CD8-positive, alpha-beta memory T cell (primary cell): ENCODE measurements around the gene HACD4. TPM values are rescaled to one million over a fixed set of nuclear protein-coding genes. Genes with fewer than 3 reads are reported as not detected.
A peak's percentile ranks its signal among the peaks of the same experiment; 100 is the strongest.

ENCODE experiments used
- CTCF ChIA-PET: fragments of 350-600 bp; sonication (Branson Sonifier 250); formaldehyde crosslinking; loops from one replicate; lab custom pipeline; 2021; ENCODE audit warnings: antibody characterized with exemption; lab: Charles Lee
- POLR2A ChIA-PET: fragments of 350-600 bp; sonication (Branson Sonifier 250); formaldehyde crosslinking; loops from one replicate; lab custom pipeline; 2021; ENCODE audit warnings: antibody characterized with exemption; lab: Charles Lee
- DNase-seq, 5 donors: peaks; one replicate each; pipeline versions ENCODE4 v3.0.0 to v3.0.0-alpha.2; 2020 to 2022; ENCODE audit warnings: mixed read lengths in 1 of 5
- H3K27ac ChIP-seq: one replicate; pipeline ENCODE4 v1.7.0; 2013; ENCODE audit warnings: low read depth, mild to moderate bottlenecking, low read length, moderate library complexity
- H3K27me3 ChIP-seq: 2 replicates; pipeline ENCODE4 v1.7.0; 2013; ENCODE audit warnings: low read length, mild to moderate bottlenecking; ENCODE audit not compliant: insufficient read depth, poor library complexity, severe bottlenecking
- H3K36me3 ChIP-seq: 2 replicates; pipeline ENCODE4 v1.7.0; 2013; ENCODE audit warnings: mild to moderate bottlenecking, low read length, moderate library complexity; ENCODE audit not compliant: insufficient read depth
- H3K4me1 ChIP-seq: 2 replicates; pipeline ENCODE4 v1.7.0; 2013; ENCODE audit warnings: mild to moderate bottlenecking, low read length, moderate library complexity; ENCODE audit not compliant: insufficient read depth
- H3K4me3 ChIP-seq: 2 replicates; pipeline ENCODE4 v1.7.0; 2013; ENCODE audit warnings: mild to moderate bottlenecking, low read length
- H3K9me3 ChIP-seq: 2 replicates; pipeline ENCODE4 v1.7.0; 2013; ENCODE audit warnings: mild to moderate bottlenecking, low read length
- H3K27ac Mint-ChIP-seq, 8 donors: one replicate each; pipeline ENCODE4 v1.8.0; 2020 to 2021; ENCODE audit warnings: mixed read lengths in 8 of 8, mild to moderate bottlenecking in 6 of 8, inconsistent platforms in 3 of 8, moderate library complexity in 3 of 8
- H3K27me3 Mint-ChIP-seq, 2 donors: one replicate each; pipeline ENCODE4 v1.8.0; 2020 to 2021; ENCODE audit warnings: mixed read lengths in 2 of 2, mild to moderate bottlenecking in 1 of 2, moderate library complexity in 1 of 2
- H3K36me3 Mint-ChIP-seq, 3 donors: one replicate each; pipeline ENCODE4 v1.8.0; 2020 to 2021; ENCODE audit warnings: mixed read lengths in 3 of 3, inconsistent platforms in 1 of 3, mild to moderate bottlenecking in 1 of 3
- H3K4me1 Mint-ChIP-seq, 3 donors: one replicate each; pipeline ENCODE4 v1.8.0; 2020 to 2021; ENCODE audit warnings: mixed read lengths in 3 of 3, inconsistent platforms in 1 of 3, mild to moderate bottlenecking in 1 of 3
- H3K4me3 Mint-ChIP-seq, 7 donors: one replicate each; pipeline ENCODE4 v1.8.0; 2020 to 2021; ENCODE audit warnings: mixed read lengths in 7 of 7, mild to moderate bottlenecking in 6 of 7, moderate library complexity in 4 of 7, inconsistent platforms in 2 of 7
- H3K9me3 Mint-ChIP-seq, 5 donors: one replicate each; pipeline ENCODE4 v1.8.0; 2020 to 2022; ENCODE audit warnings: mixed read lengths in 5 of 5, mild to moderate bottlenecking in 3 of 5, moderate library complexity in 2 of 5, inconsistent platforms in 1 of 5
- polyA plus RNA-seq: library from polyadenylated mRNA; unstranded; fragments of 300-500 nt; fragmentation: Illumina TruSeq; gene quantifications from one replicate; pipeline ENCODE4 v1.2.3, GENCODE V29; 2021
- total RNA-seq, 2 experiments: library from RNA; stranded (reverse); gene quantifications; one replicate each; pipeline ENCODE4 v1.2.3, GENCODE V29; 2021

HACD4 gene, protein sequence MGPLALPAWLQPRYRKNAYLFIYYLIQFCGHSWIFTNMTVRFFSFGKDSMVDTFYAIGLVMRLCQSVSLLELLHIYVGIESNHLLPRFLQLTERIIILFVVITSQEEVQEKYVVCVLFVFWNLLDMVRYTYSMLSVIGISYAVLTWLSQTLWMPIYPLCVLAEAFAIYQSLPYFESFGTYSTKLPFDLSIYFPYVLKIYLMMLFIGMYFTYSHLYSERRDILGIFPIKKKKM
- total RNA-seq (1 to 10 TPM; 4.4 TPM), polyA plus RNA-seq (8.3 TPM)

GRCh38 chr9:21031091-21031807 is at the start of gene HACD4:
Gene HACD4, minus strand, starts transcription at chr9:21031640. Its CDS starts 50 bp downstream, at chr9:21031590.
- H3K27ac Mint-ChIP-seq, result peak within 1 kb of the TSS in 7 of 8 donors; percentile 31 to 90 (median 69)
- CTCF ChIA-PET, result interaction anchor here (0.8 to 2.1 kb wide), 8 partner anchors 11 to 406 kb away, joined by 3 to 6 read pairs (median 4); no protein-coding TSS in a partner anchor

GRCh38 chr9:21080793-21081192 is 49.4 kb upstream of the HACD4 start:
- Mint-ChIP-seq H3K9me3 (peaks cover 0 to 4% (median 0%) of the 10 kb centered on the region in 5 donors), H3K4me1 (peaks cover 21 to 31% (median 29%) of the 10 kb centered on the region in 3 donors), H3K4me3 (no peak overlapping the region), H3K27me3 (no peaks in the 10 kb centered on the region), H3K27ac (no peak overlapping the region), H3K36me3 (peaks cover 0 to 12% (median 0%) of the 10 kb centered on the region in 3 donors)
- ChIA-PET CTCF (interaction anchor here (3.2 kb wide), 1 partner anchor 31 kb away, joined by 33 read pairs; no protein-coding TSS in a partner anchor), POLR2A (no interaction called here)
- H3K4me1 ChIP-seq, result peaks cover 15% of the 10 kb centered on the region
- H3K36me3 ChIP-seq, result no peaks in the 10 kb centered on the region
- H3K4me3 ChIP-seq, result no peak overlapping the region
- DNase-seq, result no peak
- H3K27me3 ChIP-seq, result no peaks in the 10 kb centered on the region
- no peak overlapping the region for H3K27ac ChIP-seq
- H3K9me3 ChIP-seq, result no peaks in the 10 kb centered on the region

More at GRCh38 chr9:21031091-21031807, at the start of gene HACD4:
- Mint-ChIP-seq H3K27me3 (no peaks in the 10 kb centered on the region), H3K4me3 (peak within 1 kb of the TSS in 4 of 7 donors; percentile 75 to 84 (median 80)), H3K4me1 (peaks cover 30 to 33% (median 32%) of the 10 kb centered on the region in 3 donors), H3K9me3 (no peaks in the 10 kb centered on the region), H3K36me3 (peaks cover 5 to 21% (median 11%) of the 10 kb centered on the region in 3 donors)
- no peaks in the 10 kb centered on the region for H3K27me3 ChIP-seq
- POLR2A ChIA-PET, result interaction anchor here (1.0 to 1.2 kb wide), 4 partner anchors 12 to 409 kb away, joined by 3 to 8 read pairs (median 4); partner anchors contain the start of gene MLLT3
- H3K27ac ChIP-seq, result peak within 1 kb of the TSS; percentile 68
- H3K36me3 ChIP-seq, result no peaks in the 10 kb centered on the region
- no peaks in the 10 kb centered on the region for H3K9me3 ChIP-seq
- H3K4me3 ChIP-seq, result peak within 1 kb of the TSS; percentile 78
- peaks cover 39% of the 10 kb centered on the region for H3K4me1 ChIP-seq
- DNase-seq, result peak; percentile 52 to 77 (median 69)

GRCh38 chr9:21078702-21079101 is 47.3 kb upstream of the HACD4 start:
- H3K4me3 ChIP-seq, result no peak overlapping the region
- Mint-ChIP-seq H3K27ac (peak overlapping the region in 3 of 8 donors; percentile 12 to 74 (median 16)), H3K4me3 (no peak overlapping the region), H3K4me1 (peaks cover 21 to 31% (median 29%) of the 10 kb centered on the region in 3 donors), H3K9me3 (peaks cover 0 to 2% (median 0%) of the 10 kb centered on the region in 5 donors), H3K27me3 (peaks cover 0 to 3% of the 10 kb centered on the region in 2 donors), H3K36me3 (peaks cover 0 to 3% (median 0%) of the 10 kb centered on the region in 3 donors)
- no peak for DNase-seq
- no peak overlapping the region for H3K27ac ChIP-seq
- H3K27me3 ChIP-seq, result no peaks in the 10 kb centered on the region
- no peaks in the 10 kb centered on the region for H3K36me3 ChIP-seq
- ChIA-PET CTCF (interaction anchor here (0.6 to 3.2 kb wide), 14 partner anchors 9 to 137 kb away, joined by 3 to 33 read pairs (median 4); no protein-coding TSS in a partner anchor), POLR2A (no interaction called here)
- no peaks in the 10 kb centered on the region for H3K9me3 ChIP-seq
- H3K4me1 ChIP-seq, result peaks cover 15% of the 10 kb centered on the region

DNA sequence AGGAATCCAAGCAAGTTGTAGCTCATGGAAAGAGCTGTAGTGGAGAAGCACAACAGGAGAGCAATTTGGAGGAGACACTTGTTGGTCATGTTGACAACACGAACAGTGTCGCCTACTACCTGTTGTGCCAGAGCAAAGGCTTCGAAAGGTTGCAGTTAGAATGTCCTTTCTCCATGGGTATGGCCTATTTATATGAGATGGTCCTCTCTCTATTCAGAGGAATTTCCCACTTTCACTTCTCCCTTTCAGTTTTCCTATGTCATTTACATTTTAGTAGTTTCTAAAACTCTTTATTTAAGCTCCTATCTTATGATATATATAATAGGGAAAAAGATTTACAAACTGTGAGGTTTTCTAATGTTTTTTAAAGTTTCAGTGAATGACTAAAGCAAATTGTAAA is 46.3 kb upstream of the HACD4 start, which contains the start of gene IFNB1:
IFNB1 (minus strand) TSS at position 162 of the 400 bp plus-strand sequence; CDS start at position 89, 73 bp downstream.
- no peaks in the 10 kb centered on the region for H3K9me3 ChIP-seq
- DNase-seq, result no peak
- H3K27me3 ChIP-seq, result no peaks in the 10 kb centered on the region
- peaks cover 15% of the 10 kb centered on the region for H3K4me1 ChIP-seq
- Mint-ChIP-seq H3K27ac (peak within 1 kb of the TSS in 2 of 8 donors; percentile 16 to 74), H3K27me3 (peaks cover 0 to 3% of the 10 kb centered on the region in 2 donors), H3K4me3 (no peak within 1 kb of the TSS), H3K4me1 (peaks cover 21 to 30% (median 25%) of the 10 kb centered on the region in 3 donors), H3K36me3 (peaks cover 0 to 3% (median 0%) of the 10 kb centered on the region in 3 donors), H3K9me3 (peaks cover 0 to 2% (median 0%) of the 10 kb centered on the region in 5 donors)
- ChIA-PET POLR2A (no interaction called here), CTCF (interaction anchor here (0.6 to 3.2 kb wide), 10 partner anchors 8 to 389 kb away, joined by 3 to 33 read pairs (median 3); no protein-coding TSS in a partner anchor)
- no peaks in the 10 kb centered on the region for H3K36me3 ChIP-seq
- H3K4me3 ChIP-seq, result no peak within 1 kb of the TSS
- H3K27ac ChIP-seq, result no peak within 1 kb of the TSS

DNA sequence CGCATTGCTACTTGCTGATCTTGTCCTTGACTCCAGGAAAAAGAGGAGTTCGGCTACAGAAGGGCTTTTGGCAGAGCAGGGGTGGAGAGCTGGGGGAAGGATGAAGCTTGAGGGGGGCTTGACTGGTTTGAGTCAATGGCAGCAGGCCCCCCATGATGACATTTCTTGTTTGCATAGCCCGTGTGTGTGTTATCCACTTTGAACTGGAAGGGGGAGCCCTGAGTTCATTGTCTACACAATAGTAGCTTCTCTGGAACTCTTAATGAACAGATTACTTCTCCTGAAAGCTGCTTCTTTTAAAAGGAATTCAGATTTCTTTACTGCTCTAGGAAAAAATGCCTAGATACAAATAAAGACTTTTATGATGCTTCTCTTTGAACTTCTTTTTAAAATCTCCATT is 44.0 kb upstream of the HACD4 start:
- peaks cover 0 to 3% (median 1%) of the 10 kb centered on the region in 3 donors for H3K36me3 Mint-ChIP-seq
- no peaks in the 10 kb centered on the region for H3K9me3 ChIP-seq
- POLR2A ChIA-PET, result no interaction called here

DNA sequence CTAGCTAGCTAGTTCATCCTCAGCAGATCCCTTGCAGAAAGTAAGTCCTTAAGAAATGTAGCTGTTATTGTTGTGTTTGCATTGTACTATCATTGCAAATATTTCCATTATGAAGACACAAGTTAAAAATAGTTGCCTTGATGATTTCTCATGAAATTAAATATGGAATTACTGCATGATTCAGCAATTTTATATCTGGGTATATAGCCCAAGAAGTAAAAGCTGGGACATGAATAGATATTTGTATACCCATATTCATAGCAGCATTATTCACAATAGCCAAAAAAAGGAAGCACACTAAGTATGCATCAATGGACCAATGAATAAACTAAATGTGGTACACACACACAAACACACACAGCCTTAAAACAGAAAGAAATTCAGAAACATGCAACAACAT is 39.5 kb upstream of the HACD4 start:
- DNase-seq, result no peak
- ChIA-PET CTCF (interaction anchor here (1.3 kb wide), 1 partner anchor 40 kb away, joined by 3 read pairs; no protein-coding TSS in a partner anchor), POLR2A (no interaction called here)
- H3K27ac ChIP-seq, result no peak overlapping the region
- H3K4me1 Mint-ChIP-seq, result no peaks in the 10 kb centered on the region
- no peaks in the 10 kb centered on the region for H3K9me3 Mint-ChIP-seq
- H3K4me3 Mint-ChIP-seq, result no peak overlapping the region
- no peaks in the 10 kb centered on the region for H3K4me1 ChIP-seq
- H3K27ac Mint-ChIP-seq, result no peak overlapping the region
- H3K9me3 ChIP-seq, result no peaks in the 10 kb centered on the region
- peaks cover 0 to 1% (median 0%) of the 10 kb centered on the region in 3 donors for H3K36me3 Mint-ChIP-seq
- peaks cover 0 to 3% of the 10 kb centered on the region in 2 donors for H3K27me3 Mint-ChIP-seq
- no peak overlapping the region for H3K4me3 ChIP-seq
- no peaks in the 10 kb centered on the region for H3K27me3 ChIP-seq
- no peaks in the 10 kb centered on the region for H3K36me3 ChIP-seq

More for the DNA sequence above, 44.0 kb upstream of the HACD4 start:
- Histone ChIP-seq H3K27ac (no peak overlapping the region), H3K36me3 (no peaks in the 10 kb centered on the region), H3K4me1 (no peaks in the 10 kb centered on the region), H3K27me3 (no peaks in the 10 kb centered on the region), H3K4me3 (no peak overlapping the region)
- Mint-ChIP-seq H3K27ac (no peak overlapping the region), H3K9me3 (peaks cover 0 to 2% (median 0%) of the 10 kb centered on the region in 5 donors), H3K4me3 (no peak overlapping the region), H3K4me1 (peaks cover 6 to 7% (median 7%) of the 10 kb centered on the region in 3 donors), H3K27me3 (peaks cover 0 to 3% of the 10 kb centered on the region in 2 donors)
- DNase-seq, result no peak
- CTCF ChIA-PET, result interaction anchor here (1.6 to 1.9 kb wide), 4 partner anchors 10 to 44 kb away, joined by 3 to 7 read pairs (median 4); partner anchors contain the start of gene HACD4

- H3K27me3 ChIP-seq, result no peaks in the 10 kb centered on the region
- Mint-ChIP-seq H3K9me3 (no peaks in the 10 kb centered on the region), H3K4me3 (no peak overlapping the region), H3K4me1 (no peaks in the 10 kb centered on the region), H3K27ac (no peak overlapping the region), H3K36me3 (peaks cover 0 to 1% (median 0%) of the 10 kb centered on the region in 3 donors), H3K27me3 (peaks cover 0 to under 1% of the 10 kb centered on the region in 2 donors)
- no peak for DNase-seq
- ChIA-PET POLR2A (no interaction called here), CTCF (interaction anchor here (0.8 to 1.3 kb wide), 2 partner anchors 8 to 41 kb away, joined by 3 read pairs; partner anchors contain the start of gene IFNB1)
- H3K4me3 ChIP-seq, result no peak overlapping the region
- no peaks in the 10 kb centered on the region for H3K4me1 ChIP-seq
- H3K36me3 ChIP-seq, result no peaks in the 10 kb centered on the region
- H3K9me3 ChIP-seq, result no peaks in the 10 kb centered on the region
- no peak overlapping the region for H3K27ac ChIP-seq
Observed at GRCh38 chr9:21070171-21070571, 38.7 kb upstream of the HACD4 start.
